Measurements from ENCODE around the gene APOC1.

APOC1 gene

GRCh38 chr19:44900328-44901244 is 13.8 kb upstream of the APOC1 start:
- Histone ChIP-seq H3K4me3 (ENCODE audit: low read depth, low read length) (no peak overlapping the region), H3K27me3 (ENCODE audit: control insufficient read depth, insufficient read depth, low read length) (no peaks in the 10 kb centered on the region), H2AFZ (no peak overlapping the region), H3K79me2 (peaks cover 3% of the 10 kb centered on the region), H3K36me3 (ENCODE audit: control insufficient read depth, insufficient read depth, low read length) (no peaks in the 10 kb centered on the region), H3K9ac (no peak overlapping the region), H3K9me3 (ENCODE audit: control insufficient read depth, low read length) (no peaks in the 10 kb centered on the region), H3K27ac (no peak overlapping the region), H3K4me1 (peaks cover 4% of the 10 kb centered on the region), H3K4me2 (ENCODE audit: low read length) (no peak overlapping the region)
- TF ChIP-seq CTCF (IDR thresholded peaks at IDR 0.05), result no peak

GRCh38 chr19:44903216-44903601 is 11.2 kb upstream of the APOC1 start:
- Histone ChIP-seq H3K4me3 (ENCODE audit: low read depth, low read length) (no peak overlapping the region), H3K27ac (no peak overlapping the region), H2AFZ (no peak overlapping the region), H3K27me3 (ENCODE audit: control insufficient read depth, insufficient read depth, low read length) (no peaks in the 10 kb centered on the region), H3K9me3 (ENCODE audit: control insufficient read depth, low read length) (no peaks in the 10 kb centered on the region), H3K9ac (no peak overlapping the region), H3K4me1 (peaks cover 4% of the 10 kb centered on the region), H3K36me3 (ENCODE audit: control insufficient read depth, insufficient read depth, low read length) (no peaks in the 10 kb centered on the region), H3K79me2 (no peaks in the 10 kb centered on the region), H3K4me2 (ENCODE audit: low read length) (no peak overlapping the region)
- no peak for TF ChIP-seq CTCF (IDR thresholded peaks at IDR 0.05)

- H3K27me3 ChIP-seq (ENCODE audit: control insufficient read depth, insufficient read depth, low read length), result no peaks in the 10 kb centered on the region
- H2AFZ ChIP-seq, result no peak overlapping the region
- H3K9me3 ChIP-seq (ENCODE audit: control insufficient read depth, low read length), result no peaks in the 10 kb centered on the region
- no peak overlapping the region for H3K9ac ChIP-seq
- H3K27ac ChIP-seq, result no peak overlapping the region
- H3K79me2 ChIP-seq, result no peaks in the 10 kb centered on the region
- TF ChIP-seq CTCF (IDR thresholded peaks at IDR 0.05), result peak; percentile 99
- H3K4me2 ChIP-seq (ENCODE audit: low read length), result peak overlapping the region; percentile 53
- H3K4me1 ChIP-seq, result peaks cover 4% of the 10 kb centered on the region
- H3K36me3 ChIP-seq (ENCODE audit: control insufficient read depth, insufficient read depth, low read length), result no peaks in the 10 kb centered on the region
- no peak overlapping the region for H3K4me3 ChIP-seq (ENCODE audit: low read depth, low read length)
Measured at GRCh38 chr19:44903602-44904425, 10.6 kb upstream of the APOC1 start.

GRCh38 chr19:44904426-44904994 is 9.9 kb upstream of the APOC1 start:
- Histone ChIP-seq H3K9me3 (ENCODE audit: control insufficient read depth, low read length) (no peaks in the 10 kb centered on the region), H3K4me3 (ENCODE audit: low read depth, low read length) (no peak overlapping the region), H2AFZ (no peak overlapping the region), H3K4me1 (peaks cover 4% of the 10 kb centered on the region), H3K79me2 (no peaks in the 10 kb centered on the region), H3K27ac (no peak overlapping the region), H3K36me3 (ENCODE audit: control insufficient read depth, insufficient read depth, low read length) (no peaks in the 10 kb centered on the region), H3K9ac (no peak overlapping the region), H3K27me3 (ENCODE audit: control insufficient read depth, insufficient read depth, low read length) (no peaks in the 10 kb centered on the region), H3K4me2 (ENCODE audit: low read length) (no peak overlapping the region)
- no peak for TF ChIP-seq CTCF (IDR thresholded peaks at IDR 0.05)
